HG02852 (cell line): ENCODE measurements around the gene ZDHHC13.
"Not testable (repeated sequence)": the region's sequence is repeated elsewhere in the genome, so short reads cannot be mapped to it uniquely, and the experiment has no call there.

Source experiments
- ATAC-seq: cut with Tn5 transposase; IDR thresholded peaks from one replicate; pipeline ENCODE4 v1.9.1; 2021; ENCODE audit warnings: mild to moderate bottlenecking, moderate library complexity; ENCODE audit not compliant: unreplicated experiment

The ZDHHC13 gene

DNA sequence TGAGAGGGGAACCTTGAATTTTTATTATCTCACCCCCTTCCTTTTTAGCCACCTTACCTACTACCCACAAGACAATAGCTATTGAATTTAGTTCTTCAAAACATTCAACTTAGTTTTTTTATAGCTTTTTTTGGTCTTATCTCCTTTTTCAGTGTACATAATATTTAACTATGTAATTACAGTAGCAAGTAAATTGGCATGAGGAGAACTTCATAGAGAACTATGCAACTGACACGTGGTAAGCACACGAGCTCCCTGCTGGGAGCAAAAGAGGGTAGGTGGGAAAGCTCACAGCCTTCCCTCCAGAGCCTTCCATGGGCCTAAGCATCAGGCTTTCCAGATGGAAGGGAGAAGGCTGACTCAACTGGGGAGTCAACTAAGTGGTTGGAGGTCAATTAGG lies 22.1 kb upstream of the ZDHHC13 start:
- ATAC-seq: no peak

DNA sequence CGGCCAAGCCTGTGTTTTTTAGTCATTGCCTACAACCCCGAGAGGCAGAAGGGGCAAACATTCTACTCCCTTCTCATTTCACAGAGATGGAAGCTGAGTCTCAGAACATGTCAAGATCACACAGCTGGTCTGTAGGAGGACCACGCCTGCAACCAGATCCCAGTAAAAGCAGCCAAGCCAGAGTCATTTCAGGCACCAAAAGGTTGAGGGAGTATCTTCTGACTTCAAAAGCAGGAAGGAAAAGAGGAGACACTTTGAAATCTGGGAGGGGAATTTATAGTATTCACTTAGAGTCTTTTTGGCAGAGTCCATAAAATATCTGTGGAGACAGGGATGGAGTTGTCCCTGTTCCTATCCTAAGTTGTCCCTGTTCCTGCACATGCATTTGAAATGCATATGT lies 17.9 kb upstream of the ZDHHC13 start:
- no peak for ATAC-seq

- no peak for ATAC-seq
These were observed 16.1 kb upstream of the ZDHHC13 start for GRCh38 chr11:19100885-19101284.

- no peak for ATAC-seq
These were observed 15.0 kb upstream of the ZDHHC13 start for GRCh38 chr11:19101796-19102520.

GRCh38 chr11:19102521-19102900 lies 14.5 kb upstream of the ZDHHC13 start:
- ATAC-seq: no peak

GRCh38 chr11:19105011-19105410 lies 12.0 kb upstream of the ZDHHC13 start:
- ATAC-seq: no peak

DNA sequence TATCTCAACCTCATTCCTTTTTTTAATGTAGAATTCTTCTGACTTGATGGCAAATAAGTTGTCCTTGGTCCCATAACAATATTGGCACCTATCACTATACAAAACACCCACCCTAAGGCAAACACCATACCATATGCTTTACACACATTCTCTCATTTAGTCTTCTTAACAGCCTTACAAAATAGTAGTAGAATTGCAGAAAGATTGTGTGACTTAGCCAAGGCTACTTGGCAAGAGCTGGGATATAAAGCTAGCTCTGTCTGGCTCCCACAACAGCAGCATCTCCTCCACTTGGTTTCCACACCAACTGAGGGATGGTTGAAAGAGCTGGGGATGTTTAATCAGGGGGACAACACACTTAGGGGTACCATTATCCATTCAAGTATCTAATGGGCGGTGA lies 9.8 kb upstream of the ZDHHC13 start:
- no peak for ATAC-seq

- ATAC-seq: no peak
These were observed 6.7 kb upstream of the ZDHHC13 start for GRCh38 chr11:19110295-19110694.

GRCh38 chr11:19111809-19112208 lies 5.2 kb upstream of the ZDHHC13 start:
- no peak for ATAC-seq

DNA sequence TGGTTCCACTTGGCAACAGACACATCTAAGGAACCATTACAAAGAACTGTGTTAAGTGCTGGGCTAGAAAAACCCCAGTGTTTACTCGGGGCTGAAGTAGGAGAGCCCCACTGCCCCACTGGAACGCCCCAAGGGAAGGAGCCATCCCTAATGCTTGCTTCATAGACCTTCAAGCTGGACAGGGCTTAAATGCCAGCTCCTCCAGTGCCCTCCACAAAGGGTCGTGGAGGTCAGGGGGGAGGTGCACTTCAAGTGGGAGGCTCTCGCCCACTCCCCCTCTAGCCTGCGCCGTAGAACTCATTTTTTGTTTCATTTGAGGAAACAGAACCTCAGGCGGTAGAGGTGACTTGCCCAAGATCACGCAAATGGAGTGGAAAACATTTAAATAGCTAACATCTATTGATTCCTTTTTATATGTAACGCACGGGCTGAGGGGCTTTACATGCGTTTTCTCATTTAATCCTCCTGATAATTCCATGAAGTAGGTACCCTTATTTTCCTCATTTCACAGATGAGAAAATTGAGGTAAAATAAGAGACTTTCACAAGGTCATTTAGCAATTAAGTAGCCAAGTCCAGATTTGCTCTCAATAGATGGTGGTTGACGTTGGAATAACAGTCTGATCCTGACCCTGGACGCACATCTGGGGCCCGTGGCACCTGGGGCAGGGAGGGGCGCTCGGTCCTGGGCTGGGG lies 545 bp upstream of the ZDHHC13 start:
- no peak for ATAC-seq

GRCh38 chr11:19117760-19118097 lies 761 bp downstream of the ZDHHC13 start:
- ATAC-seq: no peak

- ATAC-seq: no peak
These were observed 4.7 kb downstream of the ZDHHC13 start for GRCh38 chr11:19121646-19122045.

- no peak for ATAC-seq
These were observed 6.1 kb downstream of the ZDHHC13 start for GRCh38 chr11:19122960-19123615.

DNA sequence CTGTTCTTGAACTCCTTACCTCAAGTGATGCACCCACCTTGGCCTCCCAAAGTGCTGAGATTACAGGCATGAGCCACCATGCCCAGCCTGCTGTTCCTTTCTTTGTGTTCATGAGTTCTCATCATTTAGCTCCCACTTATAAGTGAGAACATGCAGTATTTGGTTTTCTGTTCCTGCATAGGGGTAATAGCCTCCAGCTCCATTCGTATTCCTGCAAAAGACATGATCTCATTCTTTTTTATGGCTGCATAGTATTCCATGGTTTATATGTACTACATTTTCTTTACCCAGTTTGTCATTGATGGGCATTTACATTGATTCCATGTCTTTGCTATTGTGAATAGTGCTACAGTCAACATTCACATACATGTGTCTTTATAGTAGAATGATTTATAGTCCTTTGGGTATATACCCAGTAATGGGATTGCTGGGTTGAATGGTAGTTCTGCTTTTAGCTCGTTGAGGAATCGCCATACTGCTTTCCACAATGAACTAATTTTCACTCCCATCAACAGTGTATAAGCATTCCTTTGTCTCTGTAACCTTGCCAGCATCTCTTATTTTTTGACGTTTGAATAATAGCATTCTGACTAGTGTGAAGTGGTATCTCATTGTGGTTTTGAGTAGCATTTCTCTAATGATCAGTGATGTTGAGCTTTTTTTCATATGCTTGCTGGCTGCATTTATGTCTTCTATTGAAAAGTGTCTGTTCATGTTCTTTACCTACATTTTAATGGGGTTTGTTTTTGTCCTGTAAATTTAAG lies 9.8 kb downstream of the ZDHHC13 start:
- not testable (repeated sequence) for ATAC-seq

- no peak for ATAC-seq
These were observed 17.0 kb downstream of the ZDHHC13 start for GRCh38 chr11:19134004-19134403.

DNA sequence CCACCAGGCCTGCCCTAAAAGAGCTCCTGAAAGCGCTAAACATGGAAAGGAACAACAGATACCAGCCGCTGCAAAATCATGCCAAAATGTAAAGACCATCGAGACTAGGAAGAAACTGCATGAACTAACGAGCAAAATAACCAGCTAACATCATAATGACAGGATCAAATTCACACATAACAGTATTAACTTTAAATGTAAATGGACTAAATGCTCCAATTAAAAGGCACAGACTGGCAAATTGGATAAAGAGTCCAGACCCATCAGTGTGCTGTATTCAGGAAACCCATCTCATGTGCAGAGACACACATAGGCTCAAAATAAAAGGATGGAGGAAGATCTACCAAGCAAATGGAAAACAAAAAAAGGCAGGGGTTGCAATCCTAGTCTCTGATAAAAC lies 19.9 kb downstream of the ZDHHC13 start:
- ATAC-seq: not testable (repeated sequence)

DNA sequence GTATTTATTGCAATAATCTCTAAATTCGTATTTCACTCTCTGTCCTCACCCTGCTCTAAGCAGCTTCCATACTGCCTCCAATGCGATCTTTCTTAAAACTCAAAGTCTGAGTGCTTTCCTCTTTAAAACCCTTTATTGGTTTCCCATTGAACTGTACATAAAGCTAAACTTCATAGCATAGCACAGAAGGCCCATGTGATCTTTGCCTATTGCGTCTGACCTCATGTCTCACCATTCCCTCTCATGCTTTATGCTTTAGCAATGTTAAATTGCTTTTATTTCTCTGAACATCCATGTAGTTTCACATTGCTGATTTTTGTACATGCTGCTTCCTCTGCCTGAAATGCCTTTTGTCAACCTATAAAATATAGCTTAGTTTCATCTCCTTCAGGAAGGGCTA lies 28.4 kb downstream of the ZDHHC13 start:
- ATAC-seq: no peak

DNA sequence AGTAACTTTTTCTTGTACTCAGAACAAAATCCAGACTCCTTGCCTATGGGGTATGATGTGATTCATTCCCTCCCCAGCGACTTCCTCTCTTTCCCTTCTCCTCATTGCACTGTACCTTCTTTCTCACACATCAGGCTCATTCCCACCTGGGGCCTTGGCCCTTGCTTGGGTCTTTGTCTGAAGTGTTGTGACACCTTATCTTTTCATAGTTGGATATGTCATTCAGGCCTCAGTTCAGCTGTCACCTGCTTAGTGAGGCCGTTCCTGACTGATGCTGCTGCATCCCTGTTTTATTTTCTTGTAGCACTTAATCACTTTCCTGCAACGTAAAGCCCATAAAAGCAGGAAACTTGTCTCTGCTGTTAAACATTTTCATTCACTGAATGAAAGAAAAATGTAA lies 39.9 kb downstream of the ZDHHC13 start:
- ATAC-seq: no peak

- no peak for ATAC-seq
These were observed 43.9 kb downstream of the ZDHHC13 start for GRCh38 chr11:19160847-19161246.

GRCh38 chr11:19161651-19162050 lies 44.7 kb downstream of the ZDHHC13 start:
- ATAC-seq: no peak

- no peak for ATAC-seq
These were observed 46.1 kb downstream of the ZDHHC13 start for GRCh38 chr11:19162951-19163505.
